HG03066 (cell line): ENCODE measurements around the gene SCRN2.

Experiments
- ATAC-seq: cut with Tn5 transposase; IDR thresholded peaks from one replicate; pipeline ENCODE4 v1.9.1; 2021; ENCODE audit warnings: low read depth; ENCODE audit not compliant: unreplicated experiment

The SCRN2 gene

DNA sequence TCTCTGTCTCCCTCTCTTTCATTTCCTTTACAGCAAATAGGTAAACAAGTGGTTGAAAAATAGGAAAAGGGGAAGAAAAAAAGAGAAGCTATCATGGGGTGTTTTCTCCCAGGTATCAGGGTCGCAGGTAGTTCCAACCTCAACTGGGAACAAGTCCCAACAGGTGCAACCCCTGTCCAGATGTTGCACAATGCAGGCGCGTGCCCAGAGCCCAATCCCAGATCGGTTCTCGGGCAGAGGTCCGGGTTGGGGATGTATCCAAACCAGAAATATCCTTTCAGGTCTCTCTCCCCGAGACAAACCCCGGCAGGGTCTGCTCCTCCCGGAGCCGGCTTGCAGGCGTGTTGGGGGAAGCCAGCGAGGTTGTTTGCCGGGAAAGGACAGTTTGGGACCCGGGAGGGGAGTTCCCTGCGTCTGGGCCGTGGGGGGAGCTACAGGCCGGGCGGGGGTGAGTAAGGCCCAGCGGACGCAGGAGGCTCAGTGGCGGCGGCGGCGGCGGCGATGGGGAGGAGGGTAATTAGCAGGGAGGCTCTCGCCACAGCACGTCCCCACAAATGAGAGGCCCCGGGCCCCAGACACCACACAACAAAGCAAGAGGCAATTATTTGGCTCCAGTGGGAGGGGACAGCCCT is 31.1 kb upstream of the SCRN2 start:
- no peak for ATAC-seq

DNA sequence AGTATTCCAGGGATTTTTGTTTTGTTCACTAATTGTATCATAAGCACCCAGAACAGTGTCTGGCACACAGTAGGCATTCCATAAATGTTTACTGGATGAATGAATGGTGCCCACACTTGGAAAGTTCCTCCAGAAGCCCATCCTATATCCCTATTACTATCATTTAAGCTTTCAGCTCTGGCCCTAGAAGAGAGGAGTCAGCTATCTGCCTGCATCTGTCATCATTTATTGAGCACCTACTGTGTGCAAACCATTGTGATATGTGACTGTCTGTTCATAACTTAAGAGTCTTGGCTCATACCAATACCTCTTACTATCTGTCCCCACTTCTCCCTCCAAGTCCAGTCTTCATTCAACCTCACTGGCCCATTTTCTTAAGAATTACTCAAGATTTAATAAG is 30.0 kb upstream of the SCRN2 start:
- ATAC-seq, result no peak

DNA sequence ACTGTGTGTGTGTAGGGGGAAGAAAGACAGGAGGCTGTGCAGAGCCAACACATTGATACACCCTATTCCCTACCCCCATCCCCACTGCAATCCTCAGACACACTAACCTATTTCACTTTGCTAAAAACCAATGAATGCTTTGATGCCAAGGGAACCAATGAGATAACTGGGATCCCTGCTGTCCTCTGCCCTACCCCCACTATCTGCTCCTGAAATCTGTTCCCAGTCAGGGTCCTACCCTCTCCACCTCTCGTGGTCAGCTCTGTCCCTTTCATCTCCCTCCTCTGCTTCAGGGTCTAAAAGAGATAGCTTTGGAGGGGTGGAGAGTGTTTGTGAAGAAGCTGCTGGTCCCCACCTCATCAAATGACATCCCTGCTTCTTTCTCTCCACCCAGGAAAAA is 29.0 kb upstream of the SCRN2 start:
- ATAC-seq, result no peak

- ATAC-seq, result no peak
Measured at GRCh38 chr17:47869114-47869513, 28.0 kb upstream of the SCRN2 start.

DNA sequence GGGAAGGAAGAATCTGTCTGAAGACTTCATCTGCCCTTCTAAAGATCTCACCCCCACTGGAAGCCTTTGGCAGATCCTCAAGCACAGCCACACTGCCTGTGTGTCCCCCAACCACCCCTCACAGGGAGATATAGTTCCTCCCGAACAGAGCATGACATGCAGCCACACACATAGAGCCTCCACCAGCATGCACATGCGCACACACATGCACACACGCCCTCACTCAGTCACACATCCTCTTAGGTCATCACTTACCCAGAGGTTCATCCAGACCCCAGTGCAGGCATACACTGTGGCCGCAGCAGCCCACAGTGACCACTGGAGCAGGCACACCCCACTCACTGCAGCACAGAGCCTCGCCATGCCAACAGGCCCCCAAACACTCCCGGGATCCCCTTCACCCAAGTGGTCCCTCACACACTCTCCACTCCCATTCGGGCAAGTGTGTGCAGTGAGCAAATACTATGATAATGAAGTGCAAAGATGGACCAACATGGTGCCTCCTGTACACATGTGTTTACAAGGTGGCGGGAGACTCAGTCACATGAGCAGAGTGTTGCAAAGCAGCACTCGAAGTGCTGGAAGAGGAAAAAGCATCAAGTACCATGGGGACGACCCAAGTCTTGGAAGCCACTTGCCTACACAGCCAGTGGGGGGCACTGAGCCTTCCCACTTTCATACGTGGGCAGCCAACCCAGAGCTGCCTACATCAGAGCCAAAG is 26.9 kb upstream of the SCRN2 start:
- ATAC-seq, result no peak

DNA sequence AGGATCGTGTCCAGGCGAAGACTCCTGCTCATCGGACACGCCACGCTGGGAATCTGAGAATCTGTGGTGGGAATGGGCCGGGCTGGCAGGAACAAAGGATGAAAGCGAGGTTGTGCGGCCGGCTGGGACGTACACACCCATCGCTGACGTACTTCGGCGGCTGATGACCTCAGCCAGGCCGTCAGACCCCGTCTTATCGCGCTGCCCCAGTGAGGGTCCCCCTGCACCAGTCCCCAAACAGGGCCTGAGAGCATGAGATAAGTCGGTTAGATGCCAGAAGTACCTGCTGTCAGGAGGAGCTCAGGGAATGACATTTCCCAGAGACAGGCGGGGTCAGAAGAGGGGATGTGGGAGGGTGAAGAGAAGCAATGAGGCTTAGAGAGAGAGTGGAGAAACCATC is 25.9 kb upstream of the SCRN2 start:
- no peak for ATAC-seq

- no peak for ATAC-seq
Measured at GRCh38 chr17:47864791-47865216, 23.7 kb upstream of the SCRN2 start.

DNA sequence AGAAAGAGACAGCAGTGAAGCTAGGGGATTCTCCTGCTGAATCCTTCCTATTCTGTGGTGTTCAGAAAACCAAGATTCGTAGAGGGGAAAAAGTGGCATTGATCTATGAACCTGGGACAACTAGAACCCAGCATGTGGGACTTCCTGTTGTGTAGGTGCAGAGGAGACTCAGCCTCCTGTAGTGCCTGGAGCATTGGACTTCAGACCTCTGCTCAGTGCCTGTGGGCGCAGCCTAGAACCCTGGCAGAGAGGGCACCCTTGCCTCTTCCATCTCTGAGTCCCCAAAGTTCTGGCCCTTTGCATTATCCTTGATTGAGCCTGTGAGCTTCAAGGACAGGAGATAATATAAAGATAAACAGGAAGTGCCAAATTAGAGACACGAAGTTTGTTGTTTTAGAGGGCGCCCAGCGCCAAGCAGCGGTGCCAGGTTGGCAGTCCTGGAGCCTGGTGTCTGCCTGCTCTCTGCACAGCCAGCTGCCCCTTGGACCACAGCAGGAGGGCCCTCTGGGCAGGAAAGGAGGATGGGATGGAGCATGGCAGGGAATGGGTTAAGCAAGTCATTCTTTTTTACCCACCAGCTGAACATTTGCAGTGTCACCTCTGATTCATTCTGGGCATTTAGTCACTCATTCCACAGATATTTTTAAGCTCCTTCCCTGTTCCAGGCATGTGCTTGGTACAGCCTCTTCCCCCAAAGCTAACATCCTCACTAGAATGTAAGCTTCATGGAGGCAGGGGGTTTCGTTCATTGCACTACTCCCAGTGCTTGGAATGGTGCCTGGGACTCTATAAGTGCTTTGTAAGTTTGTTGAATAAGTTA is 21.8 kb upstream of the SCRN2 start:
- no peak for ATAC-seq

GRCh38 chr17:47860386-47860785 is 19.3 kb upstream of the SCRN2 start:
- no peak for ATAC-seq

DNA sequence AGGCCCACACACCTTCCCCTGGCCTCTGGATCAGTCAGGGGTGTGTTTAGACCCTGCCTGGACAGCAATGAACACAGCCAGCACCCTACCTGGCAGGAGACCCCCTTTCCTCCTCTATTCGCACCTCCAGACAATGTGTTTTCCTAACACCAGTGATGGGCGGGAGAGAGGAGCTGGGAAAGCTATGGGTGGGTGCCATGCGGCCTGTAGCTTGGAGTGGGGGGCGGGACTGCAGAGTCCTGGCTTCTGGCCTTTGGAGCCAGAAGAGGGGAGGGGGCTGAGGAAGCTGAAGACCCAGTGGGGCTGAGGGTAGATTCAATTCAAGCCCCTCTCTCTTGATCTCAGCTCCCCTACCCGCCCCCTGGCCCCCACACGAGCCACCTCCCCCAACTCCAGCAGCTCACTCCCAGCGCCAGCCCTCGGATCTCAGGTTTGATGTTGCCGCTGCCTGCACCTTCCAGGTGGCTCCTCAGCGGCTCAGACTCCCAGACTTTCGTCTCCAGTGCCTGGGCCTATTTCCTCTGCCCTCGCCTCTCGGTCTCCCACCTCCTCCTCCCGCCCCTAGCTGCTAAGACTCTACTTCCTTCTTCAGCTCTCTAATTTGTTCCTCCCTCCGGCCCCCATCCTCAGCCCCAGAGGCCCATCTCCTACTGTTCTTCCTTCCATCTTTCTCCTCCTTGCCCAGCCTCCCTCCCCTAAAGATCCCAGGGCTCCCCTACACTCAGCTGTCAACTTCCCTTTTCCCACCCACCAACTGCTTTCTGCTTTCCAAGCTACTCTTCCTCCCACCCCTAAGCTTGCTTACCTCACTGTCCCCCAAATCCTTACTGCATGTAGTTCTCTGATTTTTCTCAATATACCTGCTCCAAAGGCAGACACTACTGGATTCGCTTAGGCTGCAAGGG is 16.7 kb upstream of the SCRN2 start:
- no peak for ATAC-seq

GRCh38 chr17:47856830-47857229 is 15.8 kb upstream of the SCRN2 start:
- ATAC-seq, result no peak

DNA sequence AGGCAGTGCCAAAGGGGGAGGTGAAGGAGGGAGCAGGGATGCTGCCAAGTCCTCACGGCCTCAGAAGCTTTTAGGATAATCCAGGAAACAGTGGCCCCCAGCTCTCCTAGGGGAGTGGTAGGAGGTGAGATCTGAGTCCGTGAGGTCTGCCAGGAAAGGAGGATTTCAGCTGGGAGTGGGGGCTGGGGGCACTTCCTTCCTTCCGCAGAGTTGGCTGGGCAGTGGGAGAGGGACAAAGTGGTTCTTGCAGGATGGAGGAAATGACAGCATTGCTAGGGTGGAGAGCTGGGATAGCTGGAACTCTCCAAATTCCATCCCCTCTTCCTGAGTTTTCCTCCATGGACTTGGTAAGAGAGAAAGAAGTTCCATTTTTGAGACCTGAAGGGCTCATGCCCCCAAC is 14.7 kb upstream of the SCRN2 start:
- no peak for ATAC-seq

DNA sequence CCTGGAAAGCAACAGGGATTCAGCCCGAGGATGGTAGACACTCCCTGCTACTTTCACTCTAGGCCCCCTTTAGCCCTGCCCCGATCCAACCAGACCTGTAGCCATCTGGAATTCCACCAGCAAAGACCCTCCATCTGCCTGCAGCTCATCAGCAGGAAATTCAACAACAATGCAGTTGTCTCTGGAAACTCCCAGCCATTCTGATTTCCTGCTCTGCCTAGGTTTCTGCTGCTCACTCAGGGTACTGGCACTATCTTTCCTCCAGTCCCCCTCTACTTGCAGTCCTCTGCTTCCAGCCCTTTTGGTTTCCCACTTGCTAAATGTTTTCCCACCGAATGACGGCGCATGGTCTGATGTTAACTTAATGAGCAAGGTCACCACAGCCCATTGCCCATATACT is 12.5 kb upstream of the SCRN2 start:
- ATAC-seq, result no peak

GRCh38 chr17:47852113-47852949 is 11.3 kb upstream of the SCRN2 start:
- ATAC-seq, result no peak

DNA sequence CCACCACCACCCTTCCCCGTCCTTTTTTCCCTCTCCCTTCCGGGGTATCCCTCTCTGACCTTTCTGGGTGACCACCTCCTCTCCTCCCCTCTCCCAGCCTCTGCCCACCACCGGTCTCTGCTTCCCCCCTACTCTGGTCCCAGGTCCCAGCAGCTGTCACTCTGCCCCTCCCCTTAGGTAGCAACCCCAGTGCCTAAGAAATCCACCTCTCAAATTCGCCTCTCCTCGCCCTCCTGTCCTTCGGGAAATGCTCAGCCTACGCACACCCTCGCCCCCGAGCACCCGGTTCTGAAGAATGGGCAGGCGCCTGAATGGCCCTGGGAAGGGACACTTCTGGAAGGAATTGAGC is 10.7 kb upstream of the SCRN2 start:
- no peak for ATAC-seq

DNA sequence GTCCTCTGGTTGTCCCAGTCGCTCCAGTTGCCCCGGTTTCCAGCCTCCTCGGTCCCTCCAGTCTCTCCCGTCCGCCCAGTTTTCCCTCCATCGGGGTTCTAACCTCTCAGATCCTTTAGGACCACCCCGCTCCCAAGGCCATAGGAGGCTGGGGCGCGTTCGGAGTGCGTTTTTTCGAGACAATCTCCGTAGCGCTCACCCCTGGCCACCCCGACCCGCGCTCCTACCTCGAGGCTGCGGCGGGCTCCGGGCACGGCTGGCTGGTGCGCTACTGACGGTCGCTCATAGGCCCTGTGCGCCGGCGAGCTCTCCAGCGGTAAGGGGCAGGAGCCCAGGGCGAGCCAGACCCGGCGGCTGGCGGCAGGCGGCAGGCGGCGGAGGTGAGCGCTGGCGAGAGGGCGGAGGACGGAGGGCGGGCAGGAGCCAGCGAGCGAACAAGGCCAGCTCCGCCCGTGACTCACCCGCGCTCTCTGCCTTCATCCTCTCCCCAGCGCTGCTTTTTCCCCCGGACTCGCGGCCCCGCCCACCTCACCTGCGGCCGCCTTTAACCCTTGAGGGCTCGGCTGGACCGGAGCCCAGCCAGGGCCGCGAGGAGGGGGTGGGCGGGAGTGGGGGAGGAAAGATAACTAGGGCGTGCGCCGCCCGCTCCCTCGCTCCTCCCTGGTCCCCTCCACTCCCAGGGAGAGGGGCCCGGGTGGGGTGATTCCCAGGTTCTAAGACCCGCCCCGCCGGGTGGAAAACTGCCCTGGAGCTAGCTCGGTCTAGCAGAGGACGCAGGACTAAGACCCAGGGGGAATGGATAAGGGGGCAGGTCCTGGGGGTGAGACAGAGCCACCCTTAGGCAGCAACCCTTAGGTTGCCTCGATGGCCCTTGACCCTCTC is 9.9 kb upstream of the SCRN2 start, which contains the start of gene SP6:
Gene SP6 (minus strand): TSS at position 472 of the 882 bp plus-strand sequence. CDS start 2,734 bp downstream, outside the sequence.
- ATAC-seq, result no peak

DNA sequence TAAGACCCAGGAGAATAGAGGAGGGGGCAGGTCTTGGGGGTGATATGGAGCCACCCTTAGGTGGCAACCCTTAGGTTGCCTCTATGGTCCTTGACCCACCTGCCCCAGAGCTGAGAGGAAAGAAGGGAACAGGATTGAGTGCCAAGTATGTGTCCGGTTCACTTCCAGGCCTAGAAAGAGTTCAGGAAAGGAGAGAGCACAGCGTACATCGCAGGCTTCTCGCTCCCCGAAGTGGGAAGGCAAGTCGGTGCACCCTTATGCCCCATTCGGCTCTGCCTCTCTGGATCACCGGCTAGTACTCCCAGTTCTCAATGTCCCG is 9.3 kb upstream of the SCRN2 start:
- ATAC-seq, result no peak

DNA sequence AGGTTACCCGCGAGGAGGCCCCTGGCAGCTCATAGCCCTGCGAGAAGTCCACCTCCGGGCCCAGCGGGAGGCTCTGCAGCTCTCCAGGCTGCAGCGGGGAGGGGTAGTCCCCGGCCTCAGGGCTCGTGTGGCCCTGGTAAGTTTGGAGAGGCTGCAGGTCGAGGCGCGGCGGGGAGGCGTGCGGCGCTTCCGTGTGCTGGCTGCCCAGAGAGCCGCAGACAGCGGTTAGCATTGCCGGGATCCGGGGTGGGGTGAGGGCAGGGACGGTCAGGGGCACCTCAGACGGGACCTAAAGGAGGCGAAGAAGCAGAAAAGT is 7.1 kb upstream of the SCRN2 start:
- ATAC-seq, result no peak
